Upper lobe of right lung (tissue), 1 donor: Measurements from ENCODE around the gene EBI3. TPM values are rescaled to one million over a fixed set of nuclear protein-coding genes. Genes with fewer than 3 reads are reported as not detected.
A peak's percentile ranks its signal among the peaks of the same experiment; 100 is the strongest.

ENCODE experiments used
- ATAC-seq: fragments of 200-7000 bp; cut with Tn5 transposase; one replicate; pipeline ENCODE4 v1.9.1; 2020; ENCODE audit warnings: mild to moderate bottlenecking, moderate library complexity
- DNase-seq: peaks from one replicate; pipeline ENCODE4 v3.0.0-alpha.2; 2020
- H3K27ac ChIP-seq: fragments of 200-600 bp; one replicate; pipeline ENCODE4 v1.8.0; 2022
- H3K27me3 ChIP-seq: fragments of 200-600 bp; one replicate; pipeline ENCODE4 v1.8.0; 2022; ENCODE audit warnings: mild to moderate bottlenecking
- H3K36me3 ChIP-seq: fragments of 200-600 bp; one replicate; pipeline ENCODE4 v1.8.0; 2022
- H3K4me1 ChIP-seq: fragments of 200-600 bp; one replicate; pipeline ENCODE4 v1.8.0; 2022
- H3K4me3 ChIP-seq: fragments of 200-600 bp; one replicate; pipeline ENCODE4 v1.8.0; 2022; ENCODE audit warnings: mild to moderate bottlenecking
- H3K9me3 ChIP-seq: fragments of 200-600 bp; one replicate; pipeline ENCODE4 v1.8.0; 2022
- CTCF ChIP-seq: fragments of 200-600 bp; IDR thresholded peaks from one replicate; pipeline ENCODE4 v1.8.0; 2022; ENCODE audit warnings: antibody characterized with exemption
- intact Hi-C: fragments of 100-400 bp; cut with DNase I; formaldehyde crosslinking; loops from one replicate; pipeline ENCODE4 v1.11.0; 2022
- total RNA-seq: library from RNA; stranded (reverse); fragmentation: NEBNext Ultra II Directional; extraction: Animal tissue kit (Norgen Biotek cat#: 25700); gene quantifications from one replicate; pipeline ENCODE4 v1.2.1, GENCODE V29; 2021
- donor health status: DM: no; HTN: yes; CAD: no; lungs with severe emphysema.

Gene EBI3
- total RNA-seq, 1 donor from 2014 or later: 2.0 TPM

DNA sequence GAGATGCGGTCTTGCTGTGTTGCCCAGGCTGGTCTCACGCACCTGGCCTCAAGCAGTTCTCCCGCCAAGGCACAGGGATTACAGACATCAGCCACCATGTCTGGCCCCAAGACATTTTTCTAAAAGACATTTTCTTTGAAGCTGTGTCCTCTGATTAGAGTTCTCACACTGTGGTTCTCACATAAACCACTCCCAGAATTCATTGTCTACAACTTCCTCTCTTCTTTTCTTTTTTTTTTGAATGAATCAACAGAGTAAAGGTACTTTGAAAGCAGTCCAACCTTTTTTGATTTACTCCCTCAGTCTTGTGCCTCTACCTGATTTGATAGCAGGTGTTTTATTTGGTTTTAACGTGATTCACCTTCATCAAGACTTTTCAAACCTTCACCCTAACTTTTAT lies 35.5 kb downstream of the EBI3 start:
- no peaks in the 10 kb centered on the region for H3K4me1 ChIP-seq
- DNase-seq: no peak
- no peaks in the 10 kb centered on the region for H3K9me3 ChIP-seq
- H3K27me3 ChIP-seq: no peaks in the 10 kb centered on the region
- no peak for TF ChIP-seq CTCF
- intact Hi-C loops: no loop called here
- ATAC-seq: no peak
- H3K27ac ChIP-seq: no peak overlapping the region
- peaks cover 85% of the 10 kb centered on the region for H3K36me3 ChIP-seq
- no peak overlapping the region for H3K4me3 ChIP-seq

GRCh38 chr19:4266253-4267000 lies 37.1 kb downstream of the EBI3 start:
- Histone ChIP-seq H3K27ac (no peak overlapping the region), H3K36me3 (peaks cover 72% of the 10 kb centered on the region), H3K27me3 (no peaks in the 10 kb centered on the region), H3K4me3 (no peak overlapping the region), H3K4me1 (no peaks in the 10 kb centered on the region), H3K9me3 (no peaks in the 10 kb centered on the region)
- DNase-seq (no peak), ATAC-seq (peak; percentile 59)
- TF ChIP-seq CTCF: no peak
- intact Hi-C loops: no loop called here

GRCh38 chr19:4267101-4267900 lies 38.0 kb downstream of the EBI3 start:
- DNase-seq (peak; percentile 75), ATAC-seq (peak; percentile 79)
- H3K9me3 ChIP-seq: no peaks in the 10 kb centered on the region
- H3K4me1 ChIP-seq: no peaks in the 10 kb centered on the region
- intact Hi-C loops: no loop called here
- no peaks in the 10 kb centered on the region for H3K27me3 ChIP-seq
- H3K27ac ChIP-seq: no peak overlapping the region
- H3K4me3 ChIP-seq: no peak overlapping the region
- peak; percentile 81 for TF ChIP-seq CTCF
- H3K36me3 ChIP-seq: peaks cover 63% of the 10 kb centered on the region

DNA sequence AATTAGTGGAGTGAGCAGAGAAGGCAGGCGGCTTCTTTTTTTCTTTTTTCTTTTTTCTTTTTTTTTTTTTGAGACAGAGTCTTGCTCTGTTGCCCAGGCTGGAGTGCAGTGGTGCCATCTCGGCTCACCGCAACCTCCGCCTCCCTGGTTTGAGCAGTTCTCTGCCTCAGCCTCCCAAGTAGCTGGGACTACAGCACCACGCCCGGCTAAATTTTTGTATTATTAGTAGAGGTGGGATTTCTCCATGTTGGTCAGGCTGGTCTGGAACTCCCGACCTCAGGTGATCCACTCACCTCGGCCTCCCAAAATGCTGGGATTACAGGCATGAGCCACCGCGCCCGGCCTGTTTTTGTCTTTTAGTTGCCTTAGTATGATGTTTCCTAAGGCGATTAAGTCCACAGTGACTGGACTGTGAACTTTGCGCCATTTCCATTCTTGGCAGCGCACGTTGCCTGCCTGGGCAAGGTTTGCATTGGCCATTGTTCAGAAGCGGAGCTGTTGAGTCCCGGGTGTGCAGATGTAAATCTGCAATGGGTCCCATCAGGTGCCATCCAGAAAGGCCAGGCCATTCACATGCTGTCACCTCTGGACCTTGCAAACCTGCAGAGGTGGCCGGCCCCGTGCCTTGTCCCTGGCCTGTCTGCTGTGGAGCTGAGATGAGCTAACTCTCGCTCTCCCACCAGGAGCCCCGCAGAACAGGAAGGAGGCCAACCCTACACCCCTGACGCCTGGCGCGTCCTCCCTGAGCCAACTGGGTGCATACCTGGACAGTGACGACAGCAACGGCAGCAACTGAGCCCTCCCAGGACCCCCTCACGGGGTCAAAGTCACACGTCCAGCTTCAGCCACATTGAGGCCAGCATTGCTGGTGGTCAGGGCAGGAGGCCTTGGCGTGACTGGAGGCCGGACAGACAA lies 38.8 kb downstream of the EBI3 start:
- TF ChIP-seq CTCF: no peak
- intact Hi-C loops: no loop called here
- H3K36me3 ChIP-seq: peaks cover 55% of the 10 kb centered on the region

DNA sequence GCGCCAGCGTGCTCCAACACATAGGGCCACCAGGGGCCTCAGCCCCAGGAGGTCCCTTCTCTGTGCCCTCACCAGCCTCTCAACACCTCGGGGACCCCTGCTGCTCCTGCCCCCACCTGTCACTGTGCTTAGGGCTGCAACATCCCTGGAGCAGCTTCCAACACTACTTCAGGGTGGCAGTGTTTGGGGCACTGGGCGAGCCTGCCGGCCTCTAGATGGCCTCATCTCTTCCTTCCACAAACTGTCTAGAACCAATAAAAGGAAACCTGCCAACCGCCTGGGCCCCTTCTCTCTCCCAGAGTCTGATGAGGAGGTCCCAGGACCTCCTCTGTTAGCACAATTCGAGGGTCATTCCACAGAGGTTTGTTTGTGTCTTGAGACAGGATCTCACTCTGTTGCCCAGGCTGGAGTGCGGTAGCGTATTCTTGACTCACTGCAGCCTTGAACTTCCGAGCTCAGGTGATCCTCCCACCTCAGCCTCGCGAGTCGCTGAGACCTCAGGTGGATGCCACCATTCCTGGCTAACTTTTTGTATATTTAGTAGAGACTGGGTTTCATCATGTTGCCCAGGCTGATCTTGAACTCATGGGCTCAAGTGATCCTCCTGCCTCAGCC lies 39.6 kb downstream of the EBI3 start:
- intact Hi-C loops: no loop called here
- H3K9me3 ChIP-seq: no peaks in the 10 kb centered on the region

More for the DNA sequence above, 38.8 kb downstream of the EBI3 start:
- ATAC-seq (no peak), DNase-seq (no peak)
- no peaks in the 10 kb centered on the region for H3K4me1 ChIP-seq
- H3K9me3 ChIP-seq: no peaks in the 10 kb centered on the region
- H3K27me3 ChIP-seq: no peaks in the 10 kb centered on the region
- no peak overlapping the region for H3K4me3 ChIP-seq
- H3K27ac ChIP-seq: no peak overlapping the region

More for the DNA sequence above, 39.6 kb downstream of the EBI3 start:
- Histone ChIP-seq H3K36me3 (peaks cover 50% of the 10 kb centered on the region), H3K27me3 (no peaks in the 10 kb centered on the region), H3K4me1 (no peaks in the 10 kb centered on the region), H3K27ac (no peak overlapping the region), H3K4me3 (no peak overlapping the region)
- ATAC-seq (no peak), DNase-seq (no peak)
- no peak for TF ChIP-seq CTCF
